ENCODE data around the gene C3orf70. TPM values are rescaled to one million over a fixed set of nuclear protein-coding genes. Genes with fewer than 3 reads are reported as not detected.

The C3orf70 gene
- total RNA-seq, 2 donors from 2014 or later, result 2.6 to 3.4 TPM

DNA sequence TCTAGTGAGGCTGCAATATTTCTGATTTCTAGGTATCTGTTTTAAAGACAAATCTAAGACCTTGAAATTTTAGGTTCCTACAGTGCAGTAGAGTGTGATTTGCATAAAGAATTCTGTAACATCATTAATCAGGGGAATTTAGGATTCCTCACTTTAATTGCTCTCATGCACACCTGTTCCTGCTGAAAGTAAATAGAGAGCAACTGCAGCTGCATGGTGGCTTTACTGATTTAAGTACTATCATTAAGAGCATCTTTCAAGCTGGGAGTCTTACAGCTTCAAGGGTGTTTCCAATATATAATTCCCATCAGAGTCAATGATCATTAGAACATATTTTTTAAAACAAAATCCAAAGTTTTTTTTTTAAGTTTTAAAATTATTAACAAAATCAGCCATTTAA lies 36.0 kb upstream of the C3orf70 start:
- Histone ChIP-seq H3K4me1 (no peaks in the 10 kb centered on the region), H3K27ac (no peak overlapping the region), H3K27me3 (no peaks in the 10 kb centered on the region), H3K4me3 (no peak overlapping the region), H3K9me3 (no peaks in the 10 kb centered on the region), H3K36me3 (peaks cover 10% of the 10 kb centered on the region)
- TF ChIP-seq, protein P1, sequence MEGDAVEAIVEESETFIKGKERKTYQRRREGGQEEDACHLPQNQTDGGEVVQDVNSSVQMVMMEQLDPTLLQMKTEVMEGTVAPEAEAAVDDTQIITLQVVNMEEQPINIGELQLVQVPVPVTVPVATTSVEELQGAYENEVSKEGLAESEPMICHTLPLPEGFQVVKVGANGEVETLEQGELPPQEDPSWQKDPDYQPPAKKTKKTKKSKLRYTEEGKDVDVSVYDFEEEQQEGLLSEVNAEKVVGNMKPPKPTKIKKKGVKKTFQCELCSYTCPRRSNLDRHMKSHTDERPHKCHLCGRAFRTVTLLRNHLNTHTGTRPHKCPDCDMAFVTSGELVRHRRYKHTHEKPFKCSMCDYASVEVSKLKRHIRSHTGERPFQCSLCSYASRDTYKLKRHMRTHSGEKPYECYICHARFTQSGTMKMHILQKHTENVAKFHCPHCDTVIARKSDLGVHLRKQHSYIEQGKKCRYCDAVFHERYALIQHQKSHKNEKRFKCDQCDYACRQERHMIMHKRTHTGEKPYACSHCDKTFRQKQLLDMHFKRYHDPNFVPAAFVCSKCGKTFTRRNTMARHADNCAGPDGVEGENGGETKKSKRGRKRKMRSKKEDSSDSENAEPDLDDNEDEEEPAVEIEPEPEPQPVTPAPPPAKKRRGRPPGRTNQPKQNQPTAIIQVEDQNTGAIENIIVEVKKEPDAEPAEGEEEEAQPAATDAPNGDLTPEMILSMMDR (IDR thresholded peaks at IDR 0.05), result no peak
- no peak for DNase-seq (ENCODE audit: low spot score)

DNA sequence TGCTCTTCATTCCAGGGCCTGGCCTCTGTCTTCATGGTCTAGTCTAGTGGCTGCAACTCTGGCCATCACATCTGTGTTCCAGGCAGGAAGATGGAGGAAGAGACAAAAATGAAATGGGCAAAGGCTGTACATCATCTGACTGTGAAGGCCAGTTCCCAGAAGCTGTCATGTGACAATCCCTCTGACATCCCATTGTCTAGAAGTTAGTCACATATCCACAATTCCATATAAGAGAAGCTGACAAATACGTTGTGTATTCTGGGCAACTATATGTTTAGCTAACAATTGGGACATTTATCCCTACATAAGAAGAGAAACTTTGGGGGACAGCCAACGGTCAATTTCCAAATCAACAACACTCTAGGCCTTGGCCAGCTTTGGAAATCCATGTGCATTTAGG lies 34.5 kb upstream of the C3orf70 start:
- no peak for DNase-seq (ENCODE audit: low spot score)
- TF ChIP-seq, protein P1 (IDR thresholded peaks at IDR 0.05), result no peak
- Histone ChIP-seq H3K4me1 (no peaks in the 10 kb centered on the region), H3K27me3 (no peaks in the 10 kb centered on the region), H3K9me3 (no peaks in the 10 kb centered on the region), H3K4me3 (no peak overlapping the region), H3K36me3 (peaks cover under 1% of the 10 kb centered on the region), H3K27ac (no peak overlapping the region)

DNA sequence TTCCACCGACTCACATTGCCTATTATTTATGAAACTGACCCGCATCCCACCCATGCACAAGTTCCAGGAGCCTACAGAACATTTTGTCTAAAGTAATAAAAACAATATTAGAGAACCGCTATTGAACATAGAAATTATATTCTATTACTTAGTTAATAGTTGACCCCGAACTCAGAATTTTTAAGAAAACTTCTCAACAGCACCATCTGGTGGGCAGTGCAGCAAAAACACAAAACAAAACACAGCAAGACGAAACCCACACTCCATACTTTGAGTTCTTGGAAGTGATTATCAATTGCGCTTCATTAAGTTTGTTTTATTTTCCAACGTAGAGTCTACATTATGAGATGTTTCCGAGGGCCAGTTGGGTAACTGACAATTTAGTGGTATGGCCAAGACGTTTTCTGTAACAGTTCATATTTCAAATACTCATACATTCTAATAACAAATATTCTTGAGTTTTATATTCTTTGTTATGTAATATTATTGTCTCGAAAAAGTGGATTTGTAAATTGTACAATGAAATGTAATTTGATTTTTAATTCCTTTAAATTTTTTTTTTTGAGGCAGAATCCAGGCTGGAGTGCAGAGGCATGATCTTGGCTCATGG lies 24.0 kb upstream of the C3orf70 start:
- peak; percentile 65 for DNase-seq (ENCODE audit: low spot score)

DNA sequence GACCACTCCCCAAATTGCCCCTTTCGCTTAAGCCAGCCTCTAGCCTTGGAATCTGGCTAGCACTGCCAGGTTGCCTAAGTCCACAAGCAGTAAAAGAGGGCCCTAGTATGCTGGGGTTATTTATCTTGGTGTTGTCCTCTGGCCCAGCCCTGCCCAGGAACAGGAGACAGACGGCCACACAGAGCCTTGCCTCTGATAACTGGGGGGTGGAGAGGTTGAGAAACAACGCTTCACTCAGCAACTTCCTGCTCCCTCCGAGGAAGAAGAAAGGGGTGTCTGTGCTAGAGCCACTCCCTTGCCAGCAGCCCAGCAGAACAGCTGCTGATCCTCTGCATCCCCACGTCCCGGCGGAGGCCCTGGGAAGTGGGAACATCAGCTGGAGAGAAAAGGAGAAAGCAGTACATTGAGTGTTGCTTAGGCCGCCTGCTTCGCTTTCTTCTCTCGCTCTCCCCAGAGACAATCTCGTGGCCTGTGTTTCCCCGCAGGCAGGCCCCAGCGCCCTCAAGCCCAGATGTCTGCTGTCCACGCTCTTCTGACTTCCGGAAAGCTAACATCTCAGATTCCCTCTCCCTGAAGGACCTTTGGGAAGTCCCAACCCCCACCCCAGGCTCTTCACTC lies 22.6 kb upstream of the C3orf70 start:
- H3K4me3 ChIP-seq, result no peak overlapping the region
- TF ChIP-seq, protein P1 (IDR thresholded peaks at IDR 0.05), result no peak
- peaks cover 0 to 4% of the 10 kb centered on the region in 2 donors for H3K4me1 ChIP-seq
- H3K27ac ChIP-seq, result peak overlapping the region; percentile 35 to 43
- H3K36me3 ChIP-seq, result no peaks in the 10 kb centered on the region
- DNase-seq (ENCODE audit: low spot score), result peak; percentile 72
- no peaks in the 10 kb centered on the region for H3K9me3 ChIP-seq
- H3K27me3 ChIP-seq, result no peaks in the 10 kb centered on the region

More for the DNA sequence above, 24.0 kb upstream of the C3orf70 start:
- Histone ChIP-seq H3K4me3 (no peak overlapping the region), H3K9me3 (no peaks in the 10 kb centered on the region), H3K27me3 (no peaks in the 10 kb centered on the region), H3K4me1 (peaks cover 0 to 4% of the 10 kb centered on the region in 2 donors), H3K36me3 (no peaks in the 10 kb centered on the region), H3K27ac (no peak overlapping the region)
- TF ChIP-seq, protein P1 (IDR thresholded peaks at IDR 0.05), result peak; percentile 63 to 77

DNA sequence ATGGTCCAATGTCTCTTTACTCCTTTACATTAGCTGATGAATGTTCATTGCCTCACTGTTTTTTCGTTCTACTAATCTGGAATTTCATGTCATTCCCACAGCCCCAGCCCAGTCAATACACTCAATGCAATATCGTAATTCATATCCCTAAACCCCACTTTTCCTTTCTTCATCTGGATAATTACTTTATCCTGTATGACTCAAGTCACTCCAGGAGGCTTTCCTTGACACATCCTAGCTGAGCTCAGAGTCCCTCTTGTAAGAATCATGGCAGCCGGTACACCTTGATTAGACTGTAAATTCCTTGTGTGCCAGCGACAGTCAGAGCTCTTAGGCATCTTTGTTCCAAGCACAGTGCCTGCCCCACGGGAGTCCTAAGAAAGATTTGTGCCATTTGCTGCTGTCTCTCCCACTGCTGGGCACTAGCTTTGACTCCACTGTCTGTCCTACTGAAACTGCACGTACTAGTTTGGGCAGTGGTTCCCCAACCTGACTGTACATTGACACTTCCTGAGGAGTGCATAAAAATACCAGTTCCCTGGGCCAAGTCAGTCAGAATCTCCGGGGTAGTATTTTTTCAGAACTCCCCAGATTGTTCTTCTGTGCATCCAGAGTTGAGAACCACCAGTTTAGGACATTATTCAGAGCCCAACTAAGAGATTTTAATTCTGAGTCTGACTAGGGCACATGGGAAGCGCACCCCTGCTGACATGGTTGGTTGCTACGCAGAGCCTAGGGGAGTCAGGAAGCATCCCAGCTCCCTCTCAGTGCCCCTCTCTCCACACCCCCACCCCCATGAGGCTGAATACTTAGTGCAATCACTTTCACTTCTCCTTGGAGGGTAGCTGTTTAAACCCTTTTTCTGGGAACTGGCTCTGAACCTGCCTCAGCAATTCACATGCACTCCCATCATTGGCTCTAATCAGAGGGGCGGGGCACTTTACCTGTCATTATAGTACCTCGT lies 19.5 kb upstream of the C3orf70 start:
- no peaks in the 10 kb centered on the region for H3K9me3 ChIP-seq
- H3K36me3 ChIP-seq, result no peaks in the 10 kb centered on the region
- no peak for DNase-seq (ENCODE audit: low spot score)
- TF ChIP-seq, protein P1 (IDR thresholded peaks at IDR 0.05), result no peak
- no peak overlapping the region for H3K4me3 ChIP-seq
- H3K27me3 ChIP-seq, result no peaks in the 10 kb centered on the region
- no peak overlapping the region for H3K27ac ChIP-seq
- H3K4me1 ChIP-seq, result peaks cover 0 to 4% of the 10 kb centered on the region in 2 donors

Measured in right atrium auricular region (tissue), 2 donors.